ENCODE results near the gene MPPED1.
A peak's percentile ranks its signal among the peaks of the same experiment; 100 is the strongest.

MPPED1 gene

GRCh38 chr22:43521716-43522115 lies 109.9 kb downstream of the MPPED1 start:
- DNase-seq (ENCODE audit: low spot score) = peak; percentile 43

GRCh38 chr22:43526117-43526655 lies 114.4 kb downstream of the MPPED1 start:
- DNase-seq (ENCODE audit: low spot score) = no peak

- DNase-seq (ENCODE audit: low spot score) = no peak
These were observed 115.1 kb downstream of the MPPED1 start for GRCh38 chr22:43526946-43527345.

GRCh38 chr22:43528601-43529360 lies 117.0 kb downstream of the MPPED1 start:
- DNase-seq (ENCODE audit: low spot score) = no peak

GRCh38 chr22:43529461-43529860 lies 117.6 kb downstream of the MPPED1 start:
- DNase-seq (ENCODE audit: low spot score) = no peak

- DNase-seq (ENCODE audit: low spot score) = no peak
These were observed 118.1 kb downstream of the MPPED1 start for GRCh38 chr22:43529934-43530333.

GRCh38 chr22:43530349-43531201 lies 118.8 kb downstream of the MPPED1 start:
- DNase-seq (ENCODE audit: low spot score) = no peak

- DNase-seq (ENCODE audit: low spot score) = no peak
These were observed 119.8 kb downstream of the MPPED1 start for GRCh38 chr22:43531651-43532050.

- no peak for DNase-seq (ENCODE audit: low spot score)
These were observed 120.7 kb downstream of the MPPED1 start for GRCh38 chr22:43532301-43533155.

- no peak for DNase-seq (ENCODE audit: low spot score)
These were observed 121.3 kb downstream of the MPPED1 start for GRCh38 chr22:43533156-43533530.

GRCh38 chr22:43533656-43534428 lies 122.0 kb downstream of the MPPED1 start:
- no peak for DNase-seq (ENCODE audit: low spot score)

- DNase-seq (ENCODE audit: low spot score) = no peak
These were observed 123.1 kb downstream of the MPPED1 start for GRCh38 chr22:43534916-43535315.

- DNase-seq (ENCODE audit: low spot score) = no peak
These were observed 123.5 kb downstream of the MPPED1 start for GRCh38 chr22:43535336-43535735.

- DNase-seq (ENCODE audit: low spot score) = no peak
These were observed 123.9 kb downstream of the MPPED1 start for GRCh38 chr22:43535741-43536140.

GRCh38 chr22:43537019-43537585 lies 125.3 kb downstream of the MPPED1 start:
- no peak for DNase-seq (ENCODE audit: low spot score)

GRCh38 chr22:43539572-43540528 lies 128.0 kb downstream of the MPPED1 start:
- DNase-seq (ENCODE audit: low spot score) = no peak

GRCh38 chr22:43540529-43540923 lies 128.7 kb downstream of the MPPED1 start:
- DNase-seq (ENCODE audit: low spot score) = no peak

GRCh38 chr22:43541022-43541421 lies 129.2 kb downstream of the MPPED1 start:
- DNase-seq (ENCODE audit: low spot score) = no peak

- no peak for DNase-seq (ENCODE audit: low spot score)
These were observed 129.9 kb downstream of the MPPED1 start for GRCh38 chr22:43541462-43542407.

Measured in kidney tubule cell (primary cell).